Measurements from ENCODE around the gene RXYLT1. TPM values are rescaled to one million over a fixed set of nuclear protein-coding genes. Genes with fewer than 3 reads are reported as not detected.

The RXYLT1 gene
- polyA plus RNA-seq, 1 donor from 2014 or later = 30.5 TPM

DNA sequence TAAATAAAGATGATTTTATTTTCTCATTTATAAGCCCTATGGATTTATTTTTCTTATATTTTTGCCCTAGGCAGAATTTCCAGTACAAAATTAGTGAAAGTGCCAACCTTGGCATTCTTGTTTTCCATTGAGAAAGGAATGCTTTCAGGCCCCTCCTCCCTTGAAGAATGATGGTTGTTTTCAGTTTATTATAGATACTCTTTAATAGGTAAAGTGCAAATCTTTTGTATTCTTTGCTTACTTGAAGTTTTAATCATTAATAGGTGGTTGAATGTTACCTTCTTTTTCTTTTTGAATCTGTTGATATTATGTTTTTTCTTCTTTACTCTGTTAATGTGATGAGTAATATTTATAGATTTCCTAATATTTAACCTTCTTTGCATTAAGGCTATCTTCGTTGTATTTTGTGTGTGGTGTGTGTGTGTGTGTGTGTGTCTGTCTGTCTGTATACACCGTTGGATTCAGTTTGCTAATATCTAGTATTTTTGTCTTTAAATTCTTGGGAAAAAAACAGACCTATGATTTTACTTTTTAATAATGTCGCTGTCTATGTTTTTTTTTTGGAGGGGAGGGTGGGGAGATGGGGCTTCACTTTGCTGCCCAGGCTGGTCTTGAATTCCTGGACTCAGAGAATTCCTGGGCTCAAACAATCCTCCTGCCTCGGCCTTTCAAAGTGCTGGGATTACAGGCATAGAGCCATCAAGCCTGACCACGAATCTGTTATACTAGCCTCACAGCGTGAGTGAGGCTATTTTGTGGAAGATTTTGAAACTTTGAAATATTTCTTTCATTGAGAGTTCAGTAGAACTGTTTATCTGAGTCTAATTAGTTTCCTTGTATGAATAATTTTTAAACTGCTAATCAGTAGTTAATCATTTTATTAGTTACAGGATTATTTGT lies 78.3 kb downstream of the RXYLT1 start:
- H3K9me2 ChIP-seq (ENCODE audit: insufficient read depth, low read length) = no peaks in the 10 kb centered on the region
- no peak overlapping the region for H3K4me2 ChIP-seq (ENCODE audit: low read length)
- no peaks in the 10 kb centered on the region for H3K36me3 ChIP-seq (ENCODE audit: insufficient read depth, low read length)
- H2AFZ ChIP-seq (ENCODE audit: low read depth, low read length) = no peak overlapping the region
- no peak overlapping the region for H3K4me3 ChIP-seq (ENCODE audit: low read length)
- H3K27me3 ChIP-seq (ENCODE audit: insufficient read depth, low read depth, low read length) = no peaks in the 10 kb centered on the region
- no peak overlapping the region for H3K9ac ChIP-seq (ENCODE audit: low read length)
- H3K79me2 ChIP-seq (replicated peaks; ENCODE audit: insufficient read depth, low read length) = peaks cover 22% of the 10 kb centered on the region
- no peak for TF ChIP-seq TAF1 (IDR thresholded peaks at IDR 0.05; ENCODE audit: low read depth)
- TF ChIP-seq SMC3 (conservative IDR thresholded peaks at IDR 0.05; ENCODE audit: poor library complexity) = no peak
- H3F3A ChIP-seq (ENCODE audit: insufficient read depth, low read length, poor library complexity, severe bottlenecking) = no peaks in the 10 kb centered on the region
- no peak overlapping the region for H3K27ac ChIP-seq (ENCODE audit: low read length)
- no peaks in the 10 kb centered on the region for H3K9me3 ChIP-seq (ENCODE audit: low read length)
- H4K20me1 ChIP-seq (ENCODE audit: insufficient read depth) = no peaks in the 10 kb centered on the region

Small RNA genes lying within 50 kb of the gene (small RNA-seq; reads per million reads assigned to genes)
- 0 reads per million in 3 experiments for gene AC084357.1

Other genes starting within 250 kb of the RXYLT1 start
- 37.9 and 39.3 TPM in 2 replicates for gene DPY19L2, start 111.4 kb upstream of the RXYLT1 start, polyA plus RNA-seq
- gene SRGAP1, start 64.8 kb downstream of the RXYLT1 start, polyA plus RNA-seq = 4.8 and 30.9 TPM in 2 replicates